ENCODE data around the gene TMIGD3. TPM values are rescaled to one million over a fixed set of nuclear protein-coding genes. Genes with fewer than 3 reads are reported as not detected.

TMIGD3 gene
- total RNA-seq, 2 experiments from 2014 or later: not detected

- peaks cover 7% of the 10 kb centered on the region for H3K4me1 Mint-ChIP-seq
- no peak overlapping the region for H3K4me3 Mint-ChIP-seq
These were observed 12.4 kb downstream of the TMIGD3 start for GRCh38 chr1:111491070-111491469.

GRCh38 chr1:111490220-111490619 is 13.2 kb downstream of the TMIGD3 start:
- Mint-ChIP-seq H3K27me3 (no peaks in the 10 kb centered on the region), H3K36me3 (no peaks in the 10 kb centered on the region), H3K4me1 (peaks cover 4% of the 10 kb centered on the region), H3K9me3 (peaks cover 2% of the 10 kb centered on the region), H3K4me3 (no peak overlapping the region), H3K27ac (no peak overlapping the region)
- no peak for DNase-seq

More at GRCh38 chr1:111491070-111491469, 12.4 kb downstream of the TMIGD3 start:
- DNase-seq: no peak
- Mint-ChIP-seq H3K36me3 (peaks cover 3% of the 10 kb centered on the region), H3K27ac (no peak overlapping the region), H3K9me3 (peaks cover 7% of the 10 kb centered on the region), H3K27me3 (no peaks in the 10 kb centered on the region)

- H3K4me1 Mint-ChIP-seq: peaks cover 4% of the 10 kb centered on the region
- H3K27ac Mint-ChIP-seq: no peak overlapping the region
- DNase-seq: no peak
- H3K4me3 Mint-ChIP-seq: no peak overlapping the region
- H3K9me3 Mint-ChIP-seq: no peaks in the 10 kb centered on the region
- no peaks in the 10 kb centered on the region for H3K27me3 Mint-ChIP-seq
- no peaks in the 10 kb centered on the region for H3K36me3 Mint-ChIP-seq
These were observed 13.8 kb downstream of the TMIGD3 start for GRCh38 chr1:111489604-111490003.

DNA sequence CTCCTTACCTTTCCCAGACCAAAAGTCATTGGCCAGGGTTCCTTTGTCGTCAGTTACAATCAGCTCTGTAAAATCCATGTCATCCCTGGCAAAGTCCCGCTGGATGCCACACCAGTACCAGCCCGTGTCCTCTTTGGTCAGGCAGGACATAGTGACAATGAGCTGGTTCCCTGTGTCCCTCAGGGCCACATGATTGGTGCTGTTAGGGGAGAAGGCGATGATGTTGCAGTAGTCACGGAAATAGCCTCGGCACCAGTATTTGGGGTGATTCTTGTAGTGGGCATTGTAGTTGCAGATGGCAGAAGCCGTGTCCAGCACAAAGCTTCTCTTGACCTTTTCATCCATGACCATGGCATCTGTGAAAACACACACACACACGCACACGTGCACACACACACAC is 14.8 kb downstream of the TMIGD3 start:
- no peaks in the 10 kb centered on the region for H3K27me3 Mint-ChIP-seq
- no peaks in the 10 kb centered on the region for H3K9me3 Mint-ChIP-seq
- no peak overlapping the region for H3K4me3 Mint-ChIP-seq
- no peak overlapping the region for H3K27ac Mint-ChIP-seq
- DNase-seq: no peak
- H3K36me3 Mint-ChIP-seq: no peaks in the 10 kb centered on the region
- H3K4me1 Mint-ChIP-seq: peaks cover 4% of the 10 kb centered on the region

DNA sequence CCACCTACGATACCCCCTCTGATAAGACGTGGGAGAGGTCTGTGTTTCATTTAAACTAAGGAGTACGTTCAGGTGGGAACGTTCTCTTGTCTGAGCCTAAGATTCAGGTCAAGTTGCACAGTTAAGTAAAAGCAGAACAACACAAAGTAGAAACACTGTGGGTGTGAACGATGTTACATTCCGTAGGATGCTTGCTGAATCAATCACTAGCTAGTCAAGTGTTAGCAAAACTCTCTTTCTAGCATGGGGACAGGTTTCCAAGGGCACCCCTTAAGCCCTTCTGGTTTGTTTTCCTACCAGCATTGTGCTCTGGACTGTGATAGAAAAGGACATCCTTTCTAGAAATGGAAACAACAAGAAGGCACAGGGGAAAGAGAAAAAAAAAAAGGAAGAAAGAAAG is 16.3 kb downstream of the TMIGD3 start:
- H3K27me3 Mint-ChIP-seq: no peaks in the 10 kb centered on the region
- DNase-seq: no peak
- H3K4me3 Mint-ChIP-seq: no peak overlapping the region
- H3K36me3 Mint-ChIP-seq: no peaks in the 10 kb centered on the region
- H3K9me3 Mint-ChIP-seq: no peaks in the 10 kb centered on the region
- no peak overlapping the region for H3K27ac Mint-ChIP-seq
- H3K4me1 Mint-ChIP-seq: peaks cover 2% of the 10 kb centered on the region

DNA sequence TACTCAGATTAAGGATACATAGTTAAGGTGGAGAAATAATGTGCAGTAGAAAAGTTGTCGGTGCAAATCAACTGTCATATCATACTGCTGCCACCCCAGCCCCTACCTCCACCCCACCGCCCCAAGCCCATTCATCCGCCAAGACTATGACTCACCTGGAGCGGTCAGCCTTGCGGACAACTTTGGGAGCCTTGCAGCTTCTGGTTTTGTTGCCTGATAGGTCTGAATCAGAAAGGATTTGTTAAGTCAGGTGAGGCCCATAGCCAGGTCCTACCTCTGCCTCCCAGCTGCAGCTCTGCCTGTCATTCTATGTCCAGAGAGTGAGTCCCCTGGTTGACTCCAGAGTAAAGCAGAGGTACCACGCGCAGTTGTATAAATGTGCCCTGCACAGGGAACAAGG is 17.0 kb downstream of the TMIGD3 start:
- H3K4me3 Mint-ChIP-seq: no peak overlapping the region
- no peaks in the 10 kb centered on the region for H3K4me1 Mint-ChIP-seq
- no peaks in the 10 kb centered on the region for H3K27me3 Mint-ChIP-seq
- H3K9me3 Mint-ChIP-seq: no peaks in the 10 kb centered on the region
- no peak overlapping the region for H3K27ac Mint-ChIP-seq
- DNase-seq: no peak
- no peaks in the 10 kb centered on the region for H3K36me3 Mint-ChIP-seq

DNA sequence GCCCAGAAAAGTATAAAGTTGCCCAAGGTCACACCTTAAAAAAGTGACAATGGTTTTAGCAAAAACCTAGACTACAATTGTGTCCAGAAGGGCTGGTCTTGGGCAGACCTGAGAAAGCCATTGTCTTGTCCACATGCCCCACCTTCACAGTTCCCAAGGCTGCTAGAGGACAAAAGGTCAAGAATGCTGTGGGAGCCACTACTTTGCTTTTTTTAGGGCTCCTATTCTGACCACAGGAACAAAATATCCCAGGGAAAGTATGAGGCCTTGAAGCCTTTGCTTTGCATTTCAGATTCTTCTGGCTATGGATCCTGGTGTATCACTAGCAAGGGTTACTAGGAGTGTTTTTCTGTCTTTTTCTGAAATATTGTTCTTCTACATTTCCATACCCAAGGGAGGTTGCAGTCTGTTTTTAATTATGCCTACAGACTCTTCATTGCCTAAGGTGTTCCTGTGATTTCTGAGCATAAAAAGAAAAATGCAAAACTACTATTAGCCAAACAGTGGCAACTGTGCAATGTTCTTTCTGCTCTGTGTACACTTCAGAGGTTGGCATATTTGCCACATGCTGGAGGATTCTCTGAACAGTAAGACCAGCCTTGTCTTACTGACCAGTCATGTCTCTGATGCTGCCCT is 18.9 kb downstream of the TMIGD3 start:
- Mint-ChIP-seq H3K4me1 (no peaks in the 10 kb centered on the region), H3K36me3 (no peaks in the 10 kb centered on the region), H3K9me3 (no peaks in the 10 kb centered on the region), H3K4me3 (no peak overlapping the region), H3K27me3 (no peaks in the 10 kb centered on the region), H3K27ac (no peak overlapping the region)
- no peak for DNase-seq

DNA sequence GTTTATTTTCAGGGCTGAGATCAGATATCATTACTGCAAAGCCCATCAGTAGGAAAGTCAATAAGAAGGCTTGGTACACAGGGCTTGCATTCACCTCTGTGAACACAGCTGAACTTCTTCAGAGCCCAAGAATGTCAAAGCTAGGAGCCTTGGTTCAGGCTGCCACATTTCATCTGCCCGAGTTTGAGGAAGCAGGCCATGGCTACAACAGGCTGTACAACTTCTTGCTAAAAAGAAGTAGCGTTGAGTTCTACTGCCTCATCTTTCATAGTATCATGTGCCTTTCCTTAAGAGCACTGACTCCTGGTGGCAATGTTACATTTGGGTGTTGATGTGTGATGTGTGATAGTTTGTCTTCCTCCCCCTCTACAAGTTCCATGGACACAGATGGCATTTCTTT is 19.6 kb downstream of the TMIGD3 start:
- Mint-ChIP-seq H3K27ac (no peak overlapping the region), H3K36me3 (no peaks in the 10 kb centered on the region), H3K9me3 (no peaks in the 10 kb centered on the region), H3K4me1 (no peaks in the 10 kb centered on the region), H3K27me3 (no peaks in the 10 kb centered on the region), H3K4me3 (no peak overlapping the region)
- no peak for DNase-seq

DNA sequence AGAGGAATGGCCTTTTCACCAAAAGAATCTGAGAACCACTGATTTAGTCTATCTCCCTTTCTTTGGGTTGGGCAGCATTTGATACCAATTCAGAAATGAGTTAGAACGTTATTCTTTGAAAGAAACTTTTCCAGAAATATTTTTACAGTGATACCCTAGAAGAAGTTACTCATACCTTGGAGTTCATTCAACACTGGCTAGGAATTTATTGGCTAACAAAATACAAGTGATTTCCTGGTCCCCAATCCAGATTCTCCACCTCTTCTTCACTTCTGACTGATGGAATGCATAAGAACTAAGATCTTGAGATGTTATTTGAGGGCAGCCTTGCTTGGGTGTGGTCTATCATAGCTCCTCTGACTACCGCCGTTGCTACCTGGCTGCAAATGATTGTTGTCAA is 20.3 kb downstream of the TMIGD3 start:
- H3K4me1 Mint-ChIP-seq: peaks cover 3% of the 10 kb centered on the region
- H3K27me3 Mint-ChIP-seq: no peaks in the 10 kb centered on the region
- no peak overlapping the region for H3K27ac Mint-ChIP-seq
- DNase-seq: no peak
- H3K9me3 Mint-ChIP-seq: no peaks in the 10 kb centered on the region
- H3K36me3 Mint-ChIP-seq: peaks cover 3% of the 10 kb centered on the region
- H3K4me3 Mint-ChIP-seq: no peak overlapping the region

- Mint-ChIP-seq H3K27me3 (no peaks in the 10 kb centered on the region), H3K4me3 (no peak overlapping the region), H3K9me3 (no peaks in the 10 kb centered on the region), H3K36me3 (peaks cover 18% of the 10 kb centered on the region), H3K4me1 (peaks cover 18% of the 10 kb centered on the region), H3K27ac (no peak overlapping the region)
- DNase-seq: peak; percentile 61
These were observed 21.8 kb downstream of the TMIGD3 start for GRCh38 chr1:111481387-111482221.

GRCh38 chr1:111480674-111481073 is 22.8 kb downstream of the TMIGD3 start:
- H3K27ac Mint-ChIP-seq: no peak overlapping the region
- H3K36me3 Mint-ChIP-seq: peaks cover 19% of the 10 kb centered on the region
- no peaks in the 10 kb centered on the region for H3K27me3 Mint-ChIP-seq
- H3K4me1 Mint-ChIP-seq: peaks cover 28% of the 10 kb centered on the region
- DNase-seq: no peak
- H3K9me3 Mint-ChIP-seq: no peaks in the 10 kb centered on the region
- H3K4me3 Mint-ChIP-seq: no peak overlapping the region

- Mint-ChIP-seq H3K4me1 (peaks cover 53% of the 10 kb centered on the region), H3K27ac (peak overlapping the region; percentile 80), H3K9me3 (no peaks in the 10 kb centered on the region), H3K27me3 (no peaks in the 10 kb centered on the region), H3K4me3 (peak overlapping the region; percentile 72), H3K36me3 (peaks cover 32% of the 10 kb centered on the region)
- peak; percentile 38 for DNase-seq
These were observed 26.6 kb downstream of the TMIGD3 start for GRCh38 chr1:111476761-111477309.

DNA sequence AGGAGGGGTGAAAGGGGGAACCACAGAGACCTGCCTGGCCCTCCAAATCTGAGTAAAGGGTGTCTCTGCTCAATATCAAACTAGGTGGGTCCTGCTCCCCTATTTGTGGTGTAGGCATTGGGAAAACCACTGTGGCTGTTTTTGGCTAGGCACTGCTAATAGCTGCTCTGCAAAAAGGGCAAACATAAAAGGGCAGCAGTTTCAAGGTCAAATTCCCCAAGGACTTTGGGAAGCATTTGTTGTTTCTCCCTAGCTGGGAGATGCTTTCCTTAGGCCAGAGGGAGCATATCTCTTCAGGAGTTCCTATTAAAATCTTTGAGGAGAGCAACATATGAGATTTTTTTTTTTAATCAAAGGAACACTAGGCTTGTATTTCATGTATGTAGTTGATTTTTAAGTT is 27.2 kb downstream of the TMIGD3 start:
- peaks cover 32% of the 10 kb centered on the region for H3K36me3 Mint-ChIP-seq
- peak overlapping the region; percentile 72 for H3K4me3 Mint-ChIP-seq
- H3K27me3 Mint-ChIP-seq: no peaks in the 10 kb centered on the region
- H3K4me1 Mint-ChIP-seq: peaks cover 53% of the 10 kb centered on the region
- no peak for DNase-seq
- H3K27ac Mint-ChIP-seq: peak overlapping the region; percentile 80
- no peaks in the 10 kb centered on the region for H3K9me3 Mint-ChIP-seq

- Mint-ChIP-seq H3K36me3 (peaks cover 32% of the 10 kb centered on the region), H3K9me3 (no peaks in the 10 kb centered on the region), H3K27me3 (no peaks in the 10 kb centered on the region), H3K27ac (peak overlapping the region; percentile 80), H3K4me3 (peak overlapping the region; percentile 32), H3K4me1 (peaks cover 53% of the 10 kb centered on the region)
- peak; percentile 35 for DNase-seq
These were observed 27.7 kb downstream of the TMIGD3 start for GRCh38 chr1:111475701-111476100.

- Mint-ChIP-seq H3K4me1 (peaks cover 53% of the 10 kb centered on the region), H3K9me3 (no peaks in the 10 kb centered on the region), H3K36me3 (peaks cover 32% of the 10 kb centered on the region), H3K4me3 (peak overlapping the region; percentile 80), H3K27ac (peak overlapping the region; percentile 89), H3K27me3 (no peaks in the 10 kb centered on the region)
- DNase-seq: no peak
These were observed 28.9 kb downstream of the TMIGD3 start for GRCh38 chr1:111474521-111474920.

Data from activated naive CD8-positive, alpha-beta T cell treated with anti-CD3 and anti-CD28 coated beads for 36 hours (primary cell).